Hepatocyte (in vitro differentiated cells): ENCODE results near the gene SCG5.

Source experiments
- CTCF ChIP-seq: fragments of 200-600 bp; sonication (generic); IDR thresholded peaks from 2 replicates; pipeline ENCODE4 v1.5.1; 2016; ENCODE audit warnings: antibody characterized with exemption, mild to moderate bottlenecking; ENCODE audit not compliant: poor library complexity
- EZH2phosphoT487 ChIP-seq: fragments of 200-600 bp; sonication (generic); IDR thresholded peaks from one replicate; pipeline ENCODE4 v1.6.1; 2018; ENCODE audit warnings: antibody characterized with exemption, mild to moderate bottlenecking, low read depth, moderate library complexity; ENCODE audit not compliant: unreplicated experiment, severe bottlenecking

GRCh38 chr15:32687556-32687955 lies 46.0 kb downstream of the SCG5 start:
- no peak for TF ChIP-seq CTCF
- no peak for TF ChIP-seq EZH2phosphoT487
